ENCODE measurements around the gene C19orf44. TPM values are rescaled to one million over a fixed set of nuclear protein-coding genes. Genes with fewer than 3 reads are reported as not detected.
"Not testable (repeated sequence)": the region's sequence is repeated elsewhere in the genome, so short reads cannot be mapped to it uniquely, and the experiment has no call there.

Gene C19orf44
- total RNA-seq, 1 donor from 2014 or later: 12.3 TPM

- Mint-ChIP-seq H3K9me3 (ENCODE audit: low read depth) (no peaks in the 10 kb centered on the region), H3K36me3 (ENCODE audit: insufficient read depth) (peaks cover 10% of the 10 kb centered on the region), H3K27me3 (no peaks in the 10 kb centered on the region), H3K27ac (peak within 1 kb of the TSS; percentile 90), H3K4me3 (ENCODE audit: low read depth) (peak within 1 kb of the TSS; percentile 90), H3K4me1 (ENCODE audit: low read depth) (peaks cover 18% of the 10 kb centered on the region)
- TF ChIP-seq CTCF (IDR thresholded peaks at IDR 0.05; ENCODE audit: unreplicated experiment): no peak
- peak; percentile 86 for DNase-seq (ENCODE audit: low spot score, unreplicated experiment)
Measured at GRCh38 chr19:16542045-16542909, 46.1 kb downstream of the C19orf44 start, which contains the start of gene CHERP. Gene CHERP (minus strand): TSS chr19:16542437. CDS start chr19:16542378, 59 bp downstream.

GRCh38 chr19:16542910-16543472 is 46.8 kb downstream of the C19orf44 start:
- no peak for TF ChIP-seq CTCF (IDR thresholded peaks at IDR 0.05; ENCODE audit: unreplicated experiment)
- peaks cover 9% of the 10 kb centered on the region for H3K36me3 Mint-ChIP-seq (ENCODE audit: insufficient read depth)
- peaks cover 18% of the 10 kb centered on the region for H3K4me1 Mint-ChIP-seq (ENCODE audit: low read depth)
- no peaks in the 10 kb centered on the region for H3K27me3 Mint-ChIP-seq
- H3K4me3 Mint-ChIP-seq (ENCODE audit: low read depth): peak overlapping the region; percentile 90
- no peak for DNase-seq (ENCODE audit: low spot score, unreplicated experiment)
- no peaks in the 10 kb centered on the region for H3K9me3 Mint-ChIP-seq (ENCODE audit: low read depth)
- peak overlapping the region; percentile 90 for H3K27ac Mint-ChIP-seq

GRCh38 chr19:16543734-16544133 is 47.5 kb downstream of the C19orf44 start:
- not testable (repeated sequence) for H3K36me3 Mint-ChIP-seq (ENCODE audit: insufficient read depth); H3K27me3 Mint-ChIP-seq; H3K9me3 Mint-ChIP-seq (ENCODE audit: low read depth); DNase-seq (ENCODE audit: low spot score, unreplicated experiment)
- Mint-ChIP-seq H3K27ac (peak overlapping the region; percentile 27), H3K4me3 (ENCODE audit: low read depth) (peak overlapping the region; percentile 90), H3K4me1 (ENCODE audit: low read depth) (peaks cover 15% of the 10 kb centered on the region)

GRCh38 chr19:16544473-16545231 is 48.5 kb downstream of the C19orf44 start:
- peaks cover 15% of the 10 kb centered on the region for H3K4me1 Mint-ChIP-seq (ENCODE audit: low read depth)

GRCh38 chr19:16548956-16549355 is 52.8 kb downstream of the C19orf44 start:
- Mint-ChIP-seq H3K4me3 (ENCODE audit: low read depth) (no peak overlapping the region), H3K4me1 (ENCODE audit: low read depth) (peaks cover 2% of the 10 kb centered on the region), H3K27ac (no peak overlapping the region), H3K9me3 (ENCODE audit: low read depth) (no peaks in the 10 kb centered on the region), H3K27me3 (no peaks in the 10 kb centered on the region), H3K36me3 (ENCODE audit: insufficient read depth) (peaks cover 7% of the 10 kb centered on the region)
- TF ChIP-seq CTCF (IDR thresholded peaks at IDR 0.05; ENCODE audit: unreplicated experiment): no peak
- no peak for DNase-seq (ENCODE audit: low spot score, unreplicated experiment)

More at GRCh38 chr19:16544473-16545231, 48.5 kb downstream of the C19orf44 start:
- Mint-ChIP-seq H3K4me3 (ENCODE audit: low read depth) (no peak overlapping the region), H3K9me3 (ENCODE audit: low read depth) (no peaks in the 10 kb centered on the region), H3K36me3 (ENCODE audit: insufficient read depth) (peaks cover 2% of the 10 kb centered on the region), H3K27me3 (no peaks in the 10 kb centered on the region), H3K27ac (peak overlapping the region; percentile 46)
- TF ChIP-seq CTCF (IDR thresholded peaks at IDR 0.05; ENCODE audit: unreplicated experiment): no peak
- no peak for DNase-seq (ENCODE audit: low spot score, unreplicated experiment)

GRCh38 chr19:16551902-16552301 is 55.7 kb downstream of the C19orf44 start:
- not testable (repeated sequence) for H3K27ac Mint-ChIP-seq; DNase-seq (ENCODE audit: low spot score, unreplicated experiment); H3K4me1 Mint-ChIP-seq (ENCODE audit: low read depth); H3K9me3 Mint-ChIP-seq (ENCODE audit: low read depth); H3K27me3 Mint-ChIP-seq; H3K4me3 Mint-ChIP-seq (ENCODE audit: low read depth)
- peaks cover 10% of the 10 kb centered on the region for H3K36me3 Mint-ChIP-seq (ENCODE audit: insufficient read depth)

Measured in progenitor cell of endocrine pancreas (in vitro differentiated cells).